ENCODE results near the gene DLG2.

DLG2 gene

GRCh38 chr11:84497181-84497580 lies 1130.0 kb downstream of the DLG2 start:
- no peak overlapping the region for H3K4me3 ChIP-seq (ENCODE audit: low read length in 2 of 2)
- no peak overlapping the region for H3K27ac ChIP-seq (ENCODE audit: low read depth in 2 of 2, low read length in 2 of 2)
- no peaks in the 10 kb centered on the region for H3K9me3 ChIP-seq (ENCODE audit: control insufficient read depth in 2 of 2, low read length in 2 of 2)
- no peaks in the 10 kb centered on the region for H3K36me3 ChIP-seq (ENCODE audit: control insufficient read depth in 2 of 2, insufficient read depth in 2 of 2, low read length in 2 of 2)
- no peaks in the 10 kb centered on the region for H3K4me1 ChIP-seq (ENCODE audit: control insufficient read depth in 2 of 2, insufficient read depth in 2 of 2, low read length in 2 of 2)
- H3K9ac ChIP-seq (ENCODE audit: low read depth in 1 of 2, low read length in 2 of 2), result no peak overlapping the region
- no peaks in the 10 kb centered on the region for H3K27me3 ChIP-seq (ENCODE audit: control insufficient read depth in 2 of 2, insufficient read depth in 2 of 2, low read length in 2 of 2)

DNA sequence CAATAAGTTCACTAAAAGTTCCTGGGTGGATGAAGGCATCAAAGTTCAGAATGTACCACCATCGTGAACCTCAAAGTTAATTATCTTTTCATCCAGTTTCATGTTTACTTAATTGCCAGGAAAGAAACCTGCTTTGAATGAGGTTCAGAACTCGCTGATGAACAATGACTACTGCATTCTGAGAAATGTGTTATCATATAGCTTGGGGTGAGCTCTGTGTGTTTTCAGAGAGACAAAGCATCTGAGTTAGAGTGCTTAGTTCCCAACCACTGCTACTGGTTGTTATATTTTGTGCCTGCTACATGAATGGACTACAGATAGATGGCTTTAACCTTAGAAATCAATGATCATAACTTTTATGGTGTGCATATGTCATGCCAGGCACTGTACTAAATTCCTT lies 1131.0 kb downstream of the DLG2 start:
- no peaks in the 10 kb centered on the region for H3K4me1 ChIP-seq (ENCODE audit: control insufficient read depth in 2 of 2, insufficient read depth in 2 of 2, low read length in 2 of 2)
- H3K9me3 ChIP-seq (ENCODE audit: control insufficient read depth in 2 of 2, low read length in 2 of 2), result no peaks in the 10 kb centered on the region
- H3K27ac ChIP-seq (ENCODE audit: low read depth in 2 of 2, low read length in 2 of 2), result no peak overlapping the region
- no peaks in the 10 kb centered on the region for H3K27me3 ChIP-seq (ENCODE audit: control insufficient read depth in 2 of 2, insufficient read depth in 2 of 2, low read length in 2 of 2)
- no peak overlapping the region for H3K9ac ChIP-seq (ENCODE audit: low read depth in 1 of 2, low read length in 2 of 2)
- H3K4me3 ChIP-seq (ENCODE audit: low read length in 2 of 2), result no peak overlapping the region
- H3K36me3 ChIP-seq (ENCODE audit: control insufficient read depth in 2 of 2, insufficient read depth in 2 of 2, low read length in 2 of 2), result no peaks in the 10 kb centered on the region

DNA sequence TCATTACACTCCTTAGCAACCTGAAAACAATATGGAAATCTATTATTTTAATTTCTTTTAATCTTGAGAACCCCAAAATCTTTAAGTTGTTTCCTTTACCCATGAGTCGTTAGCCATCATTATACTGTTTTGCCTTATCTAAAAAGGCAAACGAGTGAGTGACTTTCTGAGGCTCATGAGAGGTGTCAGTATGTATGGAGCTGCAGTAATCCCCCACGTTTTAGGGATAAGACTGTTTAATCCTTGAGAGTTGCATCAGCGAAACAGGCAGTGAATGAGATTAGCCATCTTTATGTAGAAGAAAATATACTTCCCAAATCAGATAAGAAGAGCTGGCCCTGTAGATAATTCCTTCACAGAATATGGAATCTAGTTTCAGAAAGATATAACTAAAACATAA lies 1147.0 kb downstream of the DLG2 start:
- H3K4me3 ChIP-seq (ENCODE audit: low read length in 2 of 2), result no peak overlapping the region
- no peaks in the 10 kb centered on the region for H3K27me3 ChIP-seq (ENCODE audit: control insufficient read depth in 2 of 2, insufficient read depth in 2 of 2, low read length in 2 of 2)
- no peaks in the 10 kb centered on the region for H3K4me1 ChIP-seq (ENCODE audit: control insufficient read depth in 2 of 2, insufficient read depth in 2 of 2, low read length in 2 of 2)
- no peak overlapping the region for H3K27ac ChIP-seq (ENCODE audit: low read depth in 2 of 2, low read length in 2 of 2)
- H3K9ac ChIP-seq (ENCODE audit: low read depth in 1 of 2, low read length in 2 of 2), result no peak overlapping the region
- no peaks in the 10 kb centered on the region for H3K36me3 ChIP-seq (ENCODE audit: control insufficient read depth in 2 of 2, insufficient read depth in 2 of 2, low read length in 2 of 2)
- H3K9me3 ChIP-seq (ENCODE audit: control insufficient read depth in 2 of 2, low read length in 2 of 2), result no peaks in the 10 kb centered on the region

DNA sequence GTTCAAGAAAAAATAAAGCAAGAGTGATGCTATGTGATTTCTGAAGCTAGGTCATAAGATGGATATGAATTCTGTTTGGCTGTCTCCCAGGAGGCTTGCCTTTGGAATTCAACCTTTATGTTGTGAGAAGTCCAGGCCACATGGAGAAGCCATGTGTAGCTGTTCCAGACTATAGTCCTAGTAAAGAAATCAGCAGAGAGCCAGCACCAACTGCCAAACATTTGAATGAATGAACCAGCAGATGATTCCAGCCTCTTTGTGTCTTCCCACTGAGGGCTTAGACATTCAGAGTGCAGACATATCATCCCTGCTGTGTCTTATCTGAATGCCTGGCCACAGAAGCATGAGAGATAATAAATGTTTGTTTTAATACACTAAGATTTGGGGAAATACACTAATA lies 1150.6 kb downstream of the DLG2 start:
- no peak overlapping the region for H3K9ac ChIP-seq (ENCODE audit: low read depth in 1 of 2, low read length in 2 of 2)
- H3K27ac ChIP-seq (ENCODE audit: low read depth in 2 of 2, low read length in 2 of 2), result no peak overlapping the region
- H3K4me1 ChIP-seq (ENCODE audit: control insufficient read depth in 2 of 2, insufficient read depth in 2 of 2, low read length in 2 of 2), result no peaks in the 10 kb centered on the region
- H3K36me3 ChIP-seq (ENCODE audit: control insufficient read depth in 2 of 2, insufficient read depth in 2 of 2, low read length in 2 of 2), result no peaks in the 10 kb centered on the region
- no peak overlapping the region for H3K4me3 ChIP-seq (ENCODE audit: low read length in 2 of 2)
- no peaks in the 10 kb centered on the region for H3K27me3 ChIP-seq (ENCODE audit: control insufficient read depth in 2 of 2, insufficient read depth in 2 of 2, low read length in 2 of 2)
- H3K9me3 ChIP-seq (ENCODE audit: control insufficient read depth in 2 of 2, low read length in 2 of 2), result no peaks in the 10 kb centered on the region

DNA sequence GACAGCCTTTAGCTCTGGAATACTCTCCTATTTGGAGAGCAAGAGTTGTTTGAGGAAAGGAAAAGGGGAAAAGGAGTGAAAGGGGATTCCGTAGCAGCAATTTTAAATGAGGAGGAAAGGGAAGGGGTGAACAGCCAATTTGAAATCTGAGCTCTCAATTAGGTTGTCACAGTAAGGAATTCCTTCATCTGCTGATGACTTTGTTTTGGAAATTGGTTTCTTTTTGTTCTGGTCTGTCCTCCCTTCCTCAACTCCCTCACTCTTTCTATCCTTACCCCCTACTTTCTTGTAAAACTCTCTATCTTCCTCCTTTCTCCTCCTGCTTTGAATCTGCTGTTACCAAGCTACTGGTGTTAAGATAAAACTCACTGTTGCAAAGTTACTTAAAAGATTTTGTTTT lies 1155.6 kb downstream of the DLG2 start:
- Histone ChIP-seq H3K36me3 (ENCODE audit: control insufficient read depth in 2 of 2, insufficient read depth in 2 of 2, low read length in 2 of 2) (no peaks in the 10 kb centered on the region), H3K9ac (ENCODE audit: low read depth in 1 of 2, low read length in 2 of 2) (no peak overlapping the region), H3K9me3 (ENCODE audit: control insufficient read depth in 2 of 2, low read length in 2 of 2) (no peaks in the 10 kb centered on the region), H3K4me1 (ENCODE audit: control insufficient read depth in 2 of 2, insufficient read depth in 2 of 2, low read length in 2 of 2) (no peaks in the 10 kb centered on the region), H3K27ac (ENCODE audit: low read depth in 2 of 2, low read length in 2 of 2) (no peak overlapping the region), H3K27me3 (ENCODE audit: control insufficient read depth in 2 of 2, insufficient read depth in 2 of 2, low read length in 2 of 2) (no peaks in the 10 kb centered on the region), H3K4me3 (ENCODE audit: low read length in 2 of 2) (no peak overlapping the region)

DNA sequence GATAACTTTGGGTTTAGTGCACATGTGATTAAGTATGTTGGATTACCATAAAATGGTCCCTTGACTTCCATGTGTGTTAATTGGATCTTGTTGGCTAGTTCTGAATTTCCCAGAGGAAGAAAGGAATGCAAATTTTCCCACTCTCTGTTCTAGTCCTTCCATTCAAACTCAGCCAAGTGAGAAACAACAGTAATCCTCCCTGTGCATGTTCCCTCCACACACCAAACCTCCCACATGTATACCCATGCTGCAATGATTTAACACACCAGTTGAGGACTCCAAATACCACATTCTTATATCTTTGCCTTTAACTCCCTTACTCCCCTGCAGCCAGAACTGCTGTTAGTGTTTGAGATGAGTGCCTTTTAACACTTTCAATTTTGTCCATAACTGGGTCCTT lies 1158.9 kb downstream of the DLG2 start:
- H3K27ac ChIP-seq (ENCODE audit: low read depth in 2 of 2, low read length in 2 of 2), result no peak overlapping the region
- H3K4me1 ChIP-seq (ENCODE audit: control insufficient read depth in 2 of 2, insufficient read depth in 2 of 2, low read length in 2 of 2), result no peaks in the 10 kb centered on the region
- H3K9me3 ChIP-seq (ENCODE audit: control insufficient read depth in 2 of 2, low read length in 2 of 2), result no peaks in the 10 kb centered on the region
- no peaks in the 10 kb centered on the region for H3K27me3 ChIP-seq (ENCODE audit: control insufficient read depth in 2 of 2, insufficient read depth in 2 of 2, low read length in 2 of 2)
- H3K4me3 ChIP-seq (ENCODE audit: low read length in 2 of 2), result no peak overlapping the region
- no peak overlapping the region for H3K9ac ChIP-seq (ENCODE audit: low read depth in 1 of 2, low read length in 2 of 2)
- no peaks in the 10 kb centered on the region for H3K36me3 ChIP-seq (ENCODE audit: control insufficient read depth in 2 of 2, insufficient read depth in 2 of 2, low read length in 2 of 2)

DNA sequence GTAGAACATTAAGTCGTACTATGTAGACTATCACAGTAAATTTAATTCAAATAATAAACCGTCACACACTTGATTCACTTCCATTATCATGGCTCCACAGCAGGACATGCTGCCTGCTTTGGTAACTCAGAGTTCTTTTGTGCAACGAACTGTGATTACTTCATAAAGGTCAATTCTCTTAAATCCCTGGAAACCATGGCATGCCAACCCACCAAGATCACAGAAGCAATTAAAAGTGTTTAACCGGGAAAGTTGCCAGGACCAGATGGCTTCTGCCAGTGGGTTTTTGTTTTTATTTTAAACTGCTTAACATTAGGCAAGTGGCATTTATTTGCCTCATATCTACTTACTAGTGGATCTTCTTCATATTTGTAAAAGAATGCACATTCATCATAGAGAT lies 1162.1 kb downstream of the DLG2 start:
- H3K27ac ChIP-seq (ENCODE audit: low read depth in 2 of 2, low read length in 2 of 2), result no peak overlapping the region
- no peaks in the 10 kb centered on the region for H3K36me3 ChIP-seq (ENCODE audit: control insufficient read depth in 2 of 2, insufficient read depth in 2 of 2, low read length in 2 of 2)
- H3K9ac ChIP-seq (ENCODE audit: low read depth in 1 of 2, low read length in 2 of 2), result no peak overlapping the region
- H3K4me1 ChIP-seq (ENCODE audit: control insufficient read depth in 2 of 2, insufficient read depth in 2 of 2, low read length in 2 of 2), result no peaks in the 10 kb centered on the region
- H3K9me3 ChIP-seq (ENCODE audit: control insufficient read depth in 2 of 2, low read length in 2 of 2), result no peaks in the 10 kb centered on the region
- H3K4me3 ChIP-seq (ENCODE audit: low read length in 2 of 2), result no peak overlapping the region
- H3K27me3 ChIP-seq (ENCODE audit: control insufficient read depth in 2 of 2, insufficient read depth in 2 of 2, low read length in 2 of 2), result no peaks in the 10 kb centered on the region

DNA sequence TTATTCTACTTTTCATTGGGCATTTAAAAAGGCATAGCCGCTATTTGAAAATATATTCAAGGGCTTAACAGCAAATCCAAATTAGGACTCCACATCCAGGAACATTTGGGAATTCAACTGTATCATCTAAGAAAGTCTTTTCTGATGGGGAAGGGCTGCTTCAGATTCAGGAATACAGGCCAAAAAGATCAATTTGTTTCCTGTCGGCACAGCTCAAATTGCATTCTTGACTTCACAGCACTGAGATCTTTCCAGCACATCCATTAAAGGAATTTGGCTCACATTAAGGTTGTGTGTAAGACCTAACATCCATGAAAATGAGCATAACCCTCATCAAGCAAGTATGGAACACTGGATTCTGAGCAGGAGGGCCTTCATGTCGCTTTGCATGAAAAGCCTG lies 1171.5 kb downstream of the DLG2 start:
- Histone ChIP-seq H3K9ac (ENCODE audit: low read depth in 1 of 2, low read length in 2 of 2) (no peak overlapping the region), H3K4me1 (ENCODE audit: control insufficient read depth in 2 of 2, insufficient read depth in 2 of 2, low read length in 2 of 2) (no peaks in the 10 kb centered on the region), H3K27ac (ENCODE audit: low read depth in 2 of 2, low read length in 2 of 2) (no peak overlapping the region), H3K4me3 (ENCODE audit: low read length in 2 of 2) (no peak overlapping the region), H3K27me3 (ENCODE audit: control insufficient read depth in 2 of 2, insufficient read depth in 2 of 2, low read length in 2 of 2) (no peaks in the 10 kb centered on the region), H3K36me3 (ENCODE audit: control insufficient read depth in 2 of 2, insufficient read depth in 2 of 2, low read length in 2 of 2) (no peaks in the 10 kb centered on the region), H3K9me3 (ENCODE audit: control insufficient read depth in 2 of 2, low read length in 2 of 2) (no peaks in the 10 kb centered on the region)

DNA sequence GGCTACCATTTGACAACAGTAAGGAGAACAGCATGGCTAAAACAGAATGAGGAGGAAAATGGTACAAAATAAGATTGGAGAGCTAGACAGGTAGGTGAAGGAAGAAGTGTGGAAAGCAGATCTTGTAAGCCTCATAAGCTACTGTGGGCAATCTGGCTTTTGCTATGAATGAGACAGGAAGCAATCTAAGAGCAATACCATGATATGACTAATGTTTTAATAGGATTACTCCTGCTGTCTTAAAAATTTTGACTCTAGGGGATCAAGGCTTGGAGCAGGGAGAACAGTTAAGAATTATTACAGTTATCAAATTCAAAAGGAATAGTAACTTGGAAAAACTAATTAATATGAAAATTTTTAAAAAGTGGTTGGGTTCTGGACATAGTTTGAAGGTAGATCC lies 1174.9 kb downstream of the DLG2 start:
- Histone ChIP-seq H3K4me3 (ENCODE audit: low read length in 2 of 2) (no peak overlapping the region), H3K9me3 (ENCODE audit: control insufficient read depth in 2 of 2, low read length in 2 of 2) (no peaks in the 10 kb centered on the region), H3K27me3 (ENCODE audit: control insufficient read depth in 2 of 2, insufficient read depth in 2 of 2, low read length in 2 of 2) (no peaks in the 10 kb centered on the region), H3K4me1 (ENCODE audit: control insufficient read depth in 2 of 2, insufficient read depth in 2 of 2, low read length in 2 of 2) (no peaks in the 10 kb centered on the region), H3K27ac (ENCODE audit: low read depth in 2 of 2, low read length in 2 of 2) (no peak overlapping the region), H3K36me3 (ENCODE audit: control insufficient read depth in 2 of 2, insufficient read depth in 2 of 2, low read length in 2 of 2) (no peaks in the 10 kb centered on the region), H3K9ac (ENCODE audit: low read depth in 1 of 2, low read length in 2 of 2) (no peak overlapping the region)

- H3K4me3 ChIP-seq (ENCODE audit: low read length in 2 of 2), result no peak overlapping the region
- no peaks in the 10 kb centered on the region for H3K9me3 ChIP-seq (ENCODE audit: control insufficient read depth in 2 of 2, low read length in 2 of 2)
- no peaks in the 10 kb centered on the region for H3K27me3 ChIP-seq (ENCODE audit: control insufficient read depth in 2 of 2, insufficient read depth in 2 of 2, low read length in 2 of 2)
- no peak overlapping the region for H3K27ac ChIP-seq (ENCODE audit: low read depth in 2 of 2, low read length in 2 of 2)
- no peak overlapping the region for H3K9ac ChIP-seq (ENCODE audit: low read depth in 1 of 2, low read length in 2 of 2)
- no peaks in the 10 kb centered on the region for H3K4me1 ChIP-seq (ENCODE audit: control insufficient read depth in 2 of 2, insufficient read depth in 2 of 2, low read length in 2 of 2)
- no peaks in the 10 kb centered on the region for H3K36me3 ChIP-seq (ENCODE audit: control insufficient read depth in 2 of 2, insufficient read depth in 2 of 2, low read length in 2 of 2)
Measured at GRCh38 chr11:84438565-84438964, 1188.6 kb downstream of the DLG2 start.

Measured in mucosa of rectum (tissue), 2 donors.